Activated T-cell treated with anti-CD3 and anti-CD28 coated beads, Interleukin-2, amount 50 U/mL, for 4 hours (primary cell): Measurements from ENCODE around the gene FLOT1. TPM values are rescaled to one million over a fixed set of nuclear protein-coding genes. Genes with fewer than 3 reads are reported as not detected.

Source experiments
- ATAC-seq, 2 donors: fragments of 200-7000 bp; cut with Tn5 transposase; one replicate each; pipeline ENCODE4 v1.10.0; 2021
- DNase-seq: peaks from one replicate; pipeline ENCODE4 v3.0.0-alpha.2; 2020
- H3K27me3 Mint-ChIP-seq: one replicate; pipeline ENCODE4 v1.8.0; 2021; ENCODE audit warnings: low read depth, mixed read lengths
- H3K36me3 Mint-ChIP-seq: one replicate; pipeline ENCODE4 v1.8.0; 2022; ENCODE audit warnings: mixed read lengths; ENCODE audit not compliant: insufficient read depth
- H3K4me1 Mint-ChIP-seq: one replicate; pipeline ENCODE4 v1.8.0; 2021; ENCODE audit warnings: low read depth, mixed read lengths
- H3K4me3 Mint-ChIP-seq: one replicate; pipeline ENCODE4 v1.8.0; 2021; ENCODE audit warnings: mild to moderate bottlenecking, moderate library complexity, mixed read lengths
- H3K9me3 Mint-ChIP-seq: one replicate; pipeline ENCODE4 v1.8.0; 2021; ENCODE audit warnings: mixed read lengths
- total RNA-seq, 3 donors: library from RNA; stranded (reverse); gene quantifications; one replicate each; pipeline ENCODE4 v1.2.1, GENCODE V29; 2021

FLOT1 gene
- total RNA-seq, 3 donors from 2014 or later: 93.0 to 98.1 (median 95.0) TPM

GRCh38 chr6:30717129-30717844 lies 25.2 kb downstream of the FLOT1 start, which contains the start of gene MDC1:
Gene MDC1 (minus strand): TSS chr6:30717281. CDS start chr6:30715175, 2,106 bp downstream.
- H3K4me1 Mint-ChIP-seq: peaks cover 37% of the 10 kb centered on the region
- peak within 1 kb of the TSS; percentile 90 for H3K4me3 Mint-ChIP-seq
- no peaks in the 10 kb centered on the region for H3K27me3 Mint-ChIP-seq
- no peaks in the 10 kb centered on the region for H3K9me3 Mint-ChIP-seq
- peak; percentile 78 to 81 for ATAC-seq
- peak; percentile 99 for DNase-seq
- peaks cover 34% of the 10 kb centered on the region for H3K36me3 Mint-ChIP-seq

GRCh38 chr6:30716879-30717128 lies 25.7 kb downstream of the FLOT1 start:
- Mint-ChIP-seq H3K36me3 (peaks cover 34% of the 10 kb centered on the region), H3K4me3 (peak overlapping the region; percentile 90), H3K9me3 (no peaks in the 10 kb centered on the region), H3K27me3 (no peaks in the 10 kb centered on the region), H3K4me1 (peaks cover 42% of the 10 kb centered on the region)
- ATAC-seq: no peak
- no peak for DNase-seq

- Mint-ChIP-seq H3K4me3 (no peak overlapping the region), H3K4me1 (peaks cover 38% of the 10 kb centered on the region), H3K27me3 (no peaks in the 10 kb centered on the region), H3K9me3 (no peaks in the 10 kb centered on the region), H3K36me3 (peaks cover 41% of the 10 kb centered on the region)
- DNase-seq (no peak), ATAC-seq (no peak)
Observed at GRCh38 chr6:30714263-30714662, 28.2 kb downstream of the FLOT1 start.

- no peaks in the 10 kb centered on the region for H3K9me3 Mint-ChIP-seq
- H3K27me3 Mint-ChIP-seq: no peaks in the 10 kb centered on the region
- DNase-seq: no peak
- H3K4me3 Mint-ChIP-seq: no peak overlapping the region
- peaks cover 49% of the 10 kb centered on the region for H3K36me3 Mint-ChIP-seq
- H3K4me1 Mint-ChIP-seq: peaks cover 29% of the 10 kb centered on the region
- no peak for ATAC-seq
Observed at GRCh38 chr6:30712441-30712945, 30.0 kb downstream of the FLOT1 start.

GRCh38 chr6:30711758-30712380 lies 30.6 kb downstream of the FLOT1 start:
- DNase-seq (no peak), ATAC-seq (no peak)
- H3K27me3 Mint-ChIP-seq: no peaks in the 10 kb centered on the region
- peaks cover 52% of the 10 kb centered on the region for H3K36me3 Mint-ChIP-seq
- H3K4me1 Mint-ChIP-seq: peaks cover 25% of the 10 kb centered on the region
- no peaks in the 10 kb centered on the region for H3K9me3 Mint-ChIP-seq
- H3K4me3 Mint-ChIP-seq: no peak overlapping the region

- Mint-ChIP-seq H3K27me3 (no peaks in the 10 kb centered on the region), H3K4me3 (no peak overlapping the region), H3K9me3 (no peaks in the 10 kb centered on the region), H3K36me3 (peaks cover 62% of the 10 kb centered on the region), H3K4me1 (peaks cover 11% of the 10 kb centered on the region)
- no peak for DNase-seq
- no peak for ATAC-seq
Observed at GRCh38 chr6:30709101-30709868, 33.2 kb downstream of the FLOT1 start.

GRCh38 chr6:30707281-30707850 lies 35.1 kb downstream of the FLOT1 start:
- Mint-ChIP-seq H3K9me3 (no peaks in the 10 kb centered on the region), H3K36me3 (peaks cover 61% of the 10 kb centered on the region), H3K27me3 (no peaks in the 10 kb centered on the region), H3K4me3 (no peak overlapping the region), H3K4me1 (peaks cover 7% of the 10 kb centered on the region)
- no peak for DNase-seq
- no peak for ATAC-seq

GRCh38 chr6:30705620-30706019 lies 36.9 kb downstream of the FLOT1 start:
- H3K9me3 Mint-ChIP-seq: no peaks in the 10 kb centered on the region
- DNase-seq: no peak
- no peak overlapping the region for H3K4me3 Mint-ChIP-seq
- H3K27me3 Mint-ChIP-seq: no peaks in the 10 kb centered on the region
- ATAC-seq: no peak
- H3K4me1 Mint-ChIP-seq: no peaks in the 10 kb centered on the region
- H3K36me3 Mint-ChIP-seq: peaks cover 48% of the 10 kb centered on the region

GRCh38 chr6:30703821-30704220 lies 38.7 kb downstream of the FLOT1 start:
- no peak for DNase-seq
- Mint-ChIP-seq H3K27me3 (no peaks in the 10 kb centered on the region), H3K4me1 (no peaks in the 10 kb centered on the region), H3K4me3 (no peak overlapping the region), H3K36me3 (peaks cover 53% of the 10 kb centered on the region), H3K9me3 (no peaks in the 10 kb centered on the region)
- ATAC-seq: no peak

GRCh38 chr6:30703011-30703410 lies 39.5 kb downstream of the FLOT1 start:
- no peak for ATAC-seq

GRCh38 chr6:30700340-30700739 lies 42.1 kb downstream of the FLOT1 start:
- Mint-ChIP-seq H3K27me3 (no peaks in the 10 kb centered on the region), H3K4me3 (no peak overlapping the region), H3K36me3 (peaks cover 34% of the 10 kb centered on the region), H3K4me1 (no peaks in the 10 kb centered on the region), H3K9me3 (no peaks in the 10 kb centered on the region)
- DNase-seq (no peak), ATAC-seq (no peak)

More at GRCh38 chr6:30703011-30703410, 39.5 kb downstream of the FLOT1 start:
- H3K4me1 Mint-ChIP-seq: no peaks in the 10 kb centered on the region
- no peaks in the 10 kb centered on the region for H3K9me3 Mint-ChIP-seq
- peaks cover 49% of the 10 kb centered on the region for H3K36me3 Mint-ChIP-seq
- DNase-seq: no peak
- no peak overlapping the region for H3K4me3 Mint-ChIP-seq
- no peaks in the 10 kb centered on the region for H3K27me3 Mint-ChIP-seq

- DNase-seq (no peak), ATAC-seq (no peak)
- Mint-ChIP-seq H3K9me3 (no peaks in the 10 kb centered on the region), H3K36me3 (peaks cover 6% of the 10 kb centered on the region), H3K4me1 (peaks cover 6% of the 10 kb centered on the region), H3K4me3 (no peak overlapping the region), H3K27me3 (no peaks in the 10 kb centered on the region)
Observed at GRCh38 chr6:30696432-30696831, 46.1 kb downstream of the FLOT1 start.

- Mint-ChIP-seq H3K36me3 (no peaks in the 10 kb centered on the region), H3K4me1 (peaks cover 44% of the 10 kb centered on the region), H3K27me3 (no peaks in the 10 kb centered on the region), H3K9me3 (no peaks in the 10 kb centered on the region), H3K4me3 (peak overlapping the region; percentile 82)
- ATAC-seq (no peak), DNase-seq (no peak)
Observed at GRCh38 chr6:30691208-30691847, 51.2 kb downstream of the FLOT1 start.
